HG03432 (cell line): ENCODE data around the gene CHORDC1.
"Not testable (repeated sequence)": the region's sequence is repeated elsewhere in the genome, so short reads cannot be mapped to it uniquely, and the experiment has no call there.

Experiments used
- ATAC-seq: cut with Tn5 transposase; IDR thresholded peaks from one replicate; pipeline ENCODE4 v1.9.1; 2021; ENCODE audit warnings: mild to moderate bottlenecking, moderate library complexity; ENCODE audit not compliant: unreplicated experiment

Gene CHORDC1

GRCh38 chr11:90218606-90219005, 4.2 kb downstream of the CHORDC1 start:
- no peak for ATAC-seq

GRCh38 chr11:90216611-90217010, 6.2 kb downstream of the CHORDC1 start:
- no peak for ATAC-seq

- ATAC-seq, result no peak
Measured at GRCh38 chr11:90213322-90213721, 9.5 kb downstream of the CHORDC1 start.

- ATAC-seq, result no peak
Measured at GRCh38 chr11:90208857-90209256, 14.0 kb downstream of the CHORDC1 start.

- not testable (repeated sequence) for ATAC-seq
Measured at GRCh38 chr11:90207992-90208391, 14.9 kb downstream of the CHORDC1 start.

- ATAC-seq, result peak; percentile 89
Measured at GRCh38 chr11:90204832-90205646, 17.8 kb downstream of the CHORDC1 start.

GRCh38 chr11:90204407-90204806, 18.4 kb downstream of the CHORDC1 start:
- no peak for ATAC-seq

GRCh38 chr11:90202342-90202741, 20.5 kb downstream of the CHORDC1 start:
- no peak for ATAC-seq

GRCh38 chr11:90197377-90197776, 25.5 kb downstream of the CHORDC1 start:
- ATAC-seq, result no peak

- no peak for ATAC-seq
Measured at GRCh38 chr11:90192869-90193582, 29.8 kb downstream of the CHORDC1 start.

GRCh38 chr11:90189011-90189410, 33.8 kb downstream of the CHORDC1 start:
- ATAC-seq, result no peak

- no peak for ATAC-seq
Measured at GRCh38 chr11:90187839-90188238, 35.0 kb downstream of the CHORDC1 start.

GRCh38 chr11:90179923-90180322, 42.9 kb downstream of the CHORDC1 start:
- ATAC-seq, result no peak

- no peak for ATAC-seq
Measured at GRCh38 chr11:90178751-90179150, 44.1 kb downstream of the CHORDC1 start.

GRCh38 chr11:90176069-90176468, 46.8 kb downstream of the CHORDC1 start:
- no peak for ATAC-seq

GRCh38 chr11:90171359-90171758, 51.5 kb downstream of the CHORDC1 start:
- ATAC-seq, result no peak

- no peak for ATAC-seq
Measured at GRCh38 chr11:90168571-90168970, 54.3 kb downstream of the CHORDC1 start.

- ATAC-seq, result not testable (repeated sequence)
Measured at GRCh38 chr11:90167704-90168103, 55.1 kb downstream of the CHORDC1 start.

- not testable (repeated sequence) for ATAC-seq
Measured at GRCh38 chr11:90166982-90167573, 55.8 kb downstream of the CHORDC1 start.
